BJ (cell line): ENCODE results near the gene CAMK2B. TPM values are rescaled to one million over a fixed set of nuclear protein-coding genes. Genes with fewer than 3 reads are reported as not detected.

ENCODE experiments used
- CTCF ChIA-PET: fragments of 350-600 bp; formaldehyde crosslinking; extraction: SDS; loops from one replicate; lab custom pipeline; 2021; ENCODE audit warnings: antibody characterized with exemption, inconsistent platforms; lab: Yijun Ruan, JAX
- POLR2A ChIA-PET: fragments of 300-600 bp; sonication (Branson Sonifier 250); formaldehyde crosslinking; extraction: SDS; loops from one replicate; lab custom pipeline; 2021; ENCODE audit warnings: antibody characterized with exemption; lab: Charles Lee
- DNase-seq: peaks from one replicate; pipeline ENCODE4 v3.0.0-alpha.2; 2011; ENCODE audit warnings: low read depth
- H3K27me3 ChIP-seq: 2 replicates; pipeline ENCODE4 v1.6.0; 2011; ENCODE audit warnings: low read length; ENCODE audit not compliant: control insufficient read depth, insufficient read depth
- H3K36me3 ChIP-seq: 2 replicates; pipeline ENCODE4 v1.5.1; 2011; ENCODE audit warnings: low read length; ENCODE audit not compliant: control insufficient read depth, insufficient read depth
- H3K4me3 ChIP-seq: 2 replicates; pipeline ENCODE4 v1.5.1; 2011; ENCODE audit warnings: low read depth, mild to moderate bottlenecking, control low read depth, low read length
- polyA plus RNA-seq: library from polyadenylated mRNA; depleted of rRNA; stranded (reverse); fragments of >200 nt; gene quantifications from 2 replicates; pipeline ENCODE4 v1.2.3, GENCODE V29; 2011
- TF ChIP-seq, protein P1 (sequence below): IDR thresholded peaks from 2 replicates; pipeline ENCODE4 v1.5.1; 2011; ENCODE audit warnings: low read depth, mild to moderate bottlenecking, control low read depth, inconsistent platforms, low read length, moderate library complexity; ENCODE audit not compliant: insufficient read depth

CAMK2B gene
- polyA plus RNA-seq, 1 experiment, result 0.10 TPM

- Histone ChIP-seq H3K36me3 (no peaks in the 10 kb centered on the region), H3K27me3 (peaks cover 37% of the 10 kb centered on the region), H3K4me3 (no peak overlapping the region)
- TF ChIP-seq, protein P1, sequence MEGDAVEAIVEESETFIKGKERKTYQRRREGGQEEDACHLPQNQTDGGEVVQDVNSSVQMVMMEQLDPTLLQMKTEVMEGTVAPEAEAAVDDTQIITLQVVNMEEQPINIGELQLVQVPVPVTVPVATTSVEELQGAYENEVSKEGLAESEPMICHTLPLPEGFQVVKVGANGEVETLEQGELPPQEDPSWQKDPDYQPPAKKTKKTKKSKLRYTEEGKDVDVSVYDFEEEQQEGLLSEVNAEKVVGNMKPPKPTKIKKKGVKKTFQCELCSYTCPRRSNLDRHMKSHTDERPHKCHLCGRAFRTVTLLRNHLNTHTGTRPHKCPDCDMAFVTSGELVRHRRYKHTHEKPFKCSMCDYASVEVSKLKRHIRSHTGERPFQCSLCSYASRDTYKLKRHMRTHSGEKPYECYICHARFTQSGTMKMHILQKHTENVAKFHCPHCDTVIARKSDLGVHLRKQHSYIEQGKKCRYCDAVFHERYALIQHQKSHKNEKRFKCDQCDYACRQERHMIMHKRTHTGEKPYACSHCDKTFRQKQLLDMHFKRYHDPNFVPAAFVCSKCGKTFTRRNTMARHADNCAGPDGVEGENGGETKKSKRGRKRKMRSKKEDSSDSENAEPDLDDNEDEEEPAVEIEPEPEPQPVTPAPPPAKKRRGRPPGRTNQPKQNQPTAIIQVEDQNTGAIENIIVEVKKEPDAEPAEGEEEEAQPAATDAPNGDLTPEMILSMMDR, result no peak
- ChIA-PET CTCF (no interaction called here), POLR2A (no interaction called here)
- no peak for DNase-seq
These were observed 34.2 kb downstream of the CAMK2B start for GRCh38 chr7:44291066-44291732.

DNA sequence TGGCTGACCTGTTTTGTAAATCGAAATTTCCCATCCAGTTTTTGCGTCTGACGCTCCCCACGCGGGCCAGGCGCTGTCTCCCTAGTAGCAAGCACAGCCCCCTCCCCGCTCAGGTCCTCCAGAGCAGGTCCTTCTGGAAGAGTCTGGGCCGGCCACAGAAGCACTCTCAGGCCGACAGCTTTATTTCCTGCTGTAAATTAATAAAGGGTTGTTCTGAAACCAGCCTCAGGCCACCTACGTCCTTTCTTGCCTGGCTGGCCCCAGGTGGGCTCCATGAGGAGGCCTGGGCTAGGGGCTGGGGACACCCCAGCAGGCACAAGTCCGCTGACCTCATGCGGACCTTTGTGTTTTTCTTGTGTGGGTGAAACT is 35.2 kb downstream of the CAMK2B start:
- Histone ChIP-seq H3K36me3 (no peaks in the 10 kb centered on the region), H3K27me3 (peaks cover 32% of the 10 kb centered on the region), H3K4me3 (no peak overlapping the region)
- TF ChIP-seq, protein P1, result no peak
- POLR2A ChIA-PET, result no interaction called here
- CTCF ChIA-PET, result no interaction called here
- DNase-seq, result no peak

DNA sequence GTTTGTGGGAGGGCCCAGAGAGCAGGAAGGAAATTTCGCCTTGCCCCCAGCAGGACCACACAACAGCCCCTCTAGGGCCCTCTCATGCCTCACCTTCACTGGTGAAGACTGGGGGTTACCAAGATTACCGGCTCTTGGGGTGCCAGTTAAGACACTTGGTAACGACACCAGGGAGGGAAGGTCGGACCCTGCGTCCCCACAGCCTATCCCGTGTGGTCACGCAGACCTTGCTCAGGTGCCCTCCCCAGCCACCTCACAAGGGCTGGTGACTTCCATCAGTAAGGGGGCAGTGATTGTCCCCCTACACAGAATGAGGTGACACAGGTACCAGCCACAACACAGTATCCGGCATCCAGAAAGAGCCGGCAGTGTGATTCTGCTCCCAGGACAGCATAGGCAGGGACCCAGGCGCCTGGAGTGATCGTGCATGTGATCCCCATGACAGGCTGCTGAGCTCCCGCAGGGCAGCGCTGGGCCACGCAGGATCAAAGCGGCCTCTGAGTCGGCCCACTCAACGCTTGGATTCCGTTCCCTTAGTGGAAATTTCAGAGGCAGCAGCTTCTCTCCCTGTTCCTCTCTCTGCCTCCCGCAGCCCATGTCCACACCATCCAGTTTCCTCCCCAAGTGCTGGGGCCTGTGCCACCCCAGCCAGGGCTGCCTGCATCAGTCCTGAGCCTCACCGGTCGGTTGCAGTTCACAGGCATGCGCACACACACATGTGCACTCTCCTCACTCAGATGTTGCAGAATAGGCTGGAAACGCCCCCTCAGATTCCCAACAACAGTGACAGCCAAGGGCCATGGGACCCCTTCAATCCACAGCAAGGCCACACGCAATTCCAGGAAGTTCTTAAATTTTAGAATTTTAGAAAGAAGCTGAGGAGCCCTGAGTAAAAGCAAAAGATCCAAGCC is 35.8 kb downstream of the CAMK2B start:
- Histone ChIP-seq H3K27me3 (peaks cover 30% of the 10 kb centered on the region), H3K4me3 (no peak overlapping the region), H3K36me3 (no peaks in the 10 kb centered on the region)
- TF ChIP-seq, protein P1, result no peak
- no peak for DNase-seq
- POLR2A ChIA-PET, result no interaction called here
- CTCF ChIA-PET, result interaction anchor here (1.2 kb wide), 1 partner anchor 22 kb away, joined by 3 read pairs; no protein-coding TSS in a partner anchor

GRCh38 chr7:44288811-44289340 is 36.5 kb downstream of the CAMK2B start:
- Histone ChIP-seq H3K4me3 (no peak overlapping the region), H3K27me3 (peaks cover 24% of the 10 kb centered on the region), H3K36me3 (no peaks in the 10 kb centered on the region)
- ChIA-PET POLR2A (no interaction called here), CTCF (interaction anchor here (0.6 to 1.2 kb wide), 2 partner anchors 9 to 21 kb away, joined by 3 read pairs; no protein-coding TSS in a partner anchor)
- DNase-seq, result no peak
- TF ChIP-seq, protein P1, result no peak

GRCh38 chr7:44288381-44288685 is 37.1 kb downstream of the CAMK2B start:
- ChIA-PET POLR2A (no interaction called here), CTCF (interaction anchor here (0.6 to 1.2 kb wide), 2 partner anchors 9 to 21 kb away, joined by 3 read pairs; no protein-coding TSS in a partner anchor)
- peaks cover 18% of the 10 kb centered on the region for H3K27me3 ChIP-seq
- TF ChIP-seq, protein P1, result no peak
- H3K36me3 ChIP-seq, result no peaks in the 10 kb centered on the region
- no peak overlapping the region for H3K4me3 ChIP-seq
- no peak for DNase-seq
